ENCODE data around the gene KRT71. TPM values are rescaled to one million over a fixed set of nuclear protein-coding genes. Genes with fewer than 3 reads are reported as not detected.
A peak's percentile ranks its signal among the peaks of the same experiment; 100 is the strongest.

The KRT71 gene
- total RNA-seq, 1 donor from 2014 or later, result not detected

DNA sequence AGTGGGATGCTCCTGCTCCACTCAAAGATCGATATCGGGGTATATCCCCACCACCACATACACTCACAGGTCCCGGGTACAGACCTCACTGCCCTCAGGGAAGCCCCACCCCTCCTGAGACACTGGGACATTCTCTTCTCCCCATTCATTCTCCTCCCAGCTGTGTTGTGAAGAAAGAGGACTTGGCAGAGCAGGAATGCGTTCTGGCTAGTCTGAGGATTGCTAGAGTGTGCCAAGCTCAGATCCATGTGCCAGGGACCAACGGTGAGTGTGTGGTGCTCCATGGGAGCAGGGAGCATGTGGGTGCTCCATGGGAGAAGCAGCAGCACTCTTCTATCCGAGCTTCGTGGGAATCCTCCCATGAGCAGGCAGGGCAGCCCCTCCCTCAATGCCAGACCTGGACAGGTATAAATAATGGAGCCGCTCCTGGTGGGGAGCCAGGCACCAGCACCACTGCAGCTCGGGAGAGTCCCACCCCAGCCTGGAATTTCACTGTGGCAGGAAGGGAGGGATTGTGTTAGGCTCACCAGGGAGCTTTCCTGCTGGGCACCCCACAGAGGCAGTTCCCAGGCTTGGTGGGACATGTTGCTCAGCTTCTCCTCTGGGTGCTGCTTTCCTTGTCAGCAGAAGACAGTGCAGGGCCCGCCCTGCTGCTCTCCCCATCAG, 30.5 kb downstream of the KRT71 start:
- H3K36me3 Mint-ChIP-seq, result no peaks in the 10 kb centered on the region
- no peak overlapping the region for H3K4me3 Mint-ChIP-seq
- peak overlapping the region; percentile 53 for H3K27ac Mint-ChIP-seq
- TF ChIP-seq, protein P1, sequence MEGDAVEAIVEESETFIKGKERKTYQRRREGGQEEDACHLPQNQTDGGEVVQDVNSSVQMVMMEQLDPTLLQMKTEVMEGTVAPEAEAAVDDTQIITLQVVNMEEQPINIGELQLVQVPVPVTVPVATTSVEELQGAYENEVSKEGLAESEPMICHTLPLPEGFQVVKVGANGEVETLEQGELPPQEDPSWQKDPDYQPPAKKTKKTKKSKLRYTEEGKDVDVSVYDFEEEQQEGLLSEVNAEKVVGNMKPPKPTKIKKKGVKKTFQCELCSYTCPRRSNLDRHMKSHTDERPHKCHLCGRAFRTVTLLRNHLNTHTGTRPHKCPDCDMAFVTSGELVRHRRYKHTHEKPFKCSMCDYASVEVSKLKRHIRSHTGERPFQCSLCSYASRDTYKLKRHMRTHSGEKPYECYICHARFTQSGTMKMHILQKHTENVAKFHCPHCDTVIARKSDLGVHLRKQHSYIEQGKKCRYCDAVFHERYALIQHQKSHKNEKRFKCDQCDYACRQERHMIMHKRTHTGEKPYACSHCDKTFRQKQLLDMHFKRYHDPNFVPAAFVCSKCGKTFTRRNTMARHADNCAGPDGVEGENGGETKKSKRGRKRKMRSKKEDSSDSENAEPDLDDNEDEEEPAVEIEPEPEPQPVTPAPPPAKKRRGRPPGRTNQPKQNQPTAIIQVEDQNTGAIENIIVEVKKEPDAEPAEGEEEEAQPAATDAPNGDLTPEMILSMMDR (IDR thresholded peaks at IDR 0.05; ENCODE audit: unreplicated experiment), result no peak
- H3K27me3 Mint-ChIP-seq (ENCODE audit: low read depth), result peaks cover 13% of the 10 kb centered on the region
- peaks cover 32% of the 10 kb centered on the region for H3K4me1 Mint-ChIP-seq
- peak in 1 of 2 experiments; percentile 39 for DNase-seq (ENCODE audit: low spot score in 2 of 2, unreplicated experiment in 2 of 2)
- no peaks in the 10 kb centered on the region for H3K9me3 Mint-ChIP-seq

DNA sequence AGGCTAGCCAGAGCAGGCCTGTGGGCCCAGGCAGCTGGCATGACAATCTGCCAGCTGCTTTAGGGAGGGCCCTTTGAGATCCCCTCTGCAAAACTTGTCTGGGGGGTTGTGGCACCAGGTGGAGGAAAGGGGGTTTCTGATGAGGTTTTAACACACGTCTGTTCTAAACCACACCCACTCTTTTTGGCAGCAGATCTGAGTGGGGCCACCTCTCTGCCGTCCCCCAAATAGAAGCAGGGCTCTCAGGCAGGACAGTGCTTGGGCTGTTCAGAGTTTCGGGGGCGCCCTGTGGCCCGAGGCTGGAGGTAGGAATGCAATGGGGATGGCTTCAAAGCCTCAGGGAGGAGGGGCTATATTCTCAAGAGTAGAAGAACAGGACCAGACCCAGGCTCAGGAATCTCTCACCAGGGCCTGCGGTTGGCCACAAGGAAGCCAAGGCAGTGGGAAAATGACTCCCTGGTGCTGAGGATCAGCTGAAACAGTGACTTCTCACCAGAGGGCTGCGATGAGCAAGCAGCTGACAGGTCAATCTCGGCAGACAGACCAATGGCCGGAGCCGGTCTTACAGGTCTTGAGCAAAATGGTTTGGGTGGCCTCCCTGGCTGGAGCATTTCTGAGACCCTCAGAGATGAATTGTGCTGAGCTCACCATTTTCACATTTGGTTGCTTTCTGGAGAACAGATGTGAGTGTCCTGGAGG, 31.2 kb downstream of the KRT71 start:
- Mint-ChIP-seq H3K9me3 (no peaks in the 10 kb centered on the region), H3K27ac (peak overlapping the region; percentile 16), H3K4me3 (no peak overlapping the region), H3K27me3 (ENCODE audit: low read depth) (peaks cover 13% of the 10 kb centered on the region), H3K4me1 (peaks cover 32% of the 10 kb centered on the region), H3K36me3 (no peaks in the 10 kb centered on the region)
- DNase-seq (ENCODE audit: low spot score in 2 of 2, unreplicated experiment in 2 of 2), result no peak
- TF ChIP-seq, protein P1 (IDR thresholded peaks at IDR 0.05; ENCODE audit: unreplicated experiment), result no peak

GRCh38 chr12:52521175-52521567, 31.8 kb downstream of the KRT71 start:
- TF ChIP-seq, protein P1 (IDR thresholded peaks at IDR 0.05; ENCODE audit: unreplicated experiment), result no peak
- Mint-ChIP-seq H3K4me1 (peaks cover 32% of the 10 kb centered on the region), H3K4me3 (no peak overlapping the region), H3K27ac (peak overlapping the region; percentile 16), H3K9me3 (no peaks in the 10 kb centered on the region), H3K27me3 (ENCODE audit: low read depth) (peaks cover 13% of the 10 kb centered on the region), H3K36me3 (no peaks in the 10 kb centered on the region)
- no peak for DNase-seq (ENCODE audit: low spot score in 2 of 2, unreplicated experiment in 2 of 2)

GRCh38 chr12:52519826-52520662, 32.9 kb downstream of the KRT71 start, which contains the start of gene KRT5:
Gene KRT5 (minus strand): TSS chr12:52520394. CDS start chr12:52520296, 98 bp downstream.
- Mint-ChIP-seq H3K27me3 (ENCODE audit: low read depth) (peaks cover 17% of the 10 kb centered on the region), H3K4me3 (no peak within 1 kb of the TSS), H3K27ac (no peak within 1 kb of the TSS), H3K36me3 (no peaks in the 10 kb centered on the region), H3K9me3 (no peaks in the 10 kb centered on the region), H3K4me1 (peaks cover 29% of the 10 kb centered on the region)
- TF ChIP-seq, protein P1 (IDR thresholded peaks at IDR 0.05; ENCODE audit: unreplicated experiment), result no peak
- no peak for DNase-seq (ENCODE audit: low spot score in 2 of 2, unreplicated experiment in 2 of 2)

GRCh38 chr12:52519387-52519703, 33.6 kb downstream of the KRT71 start:
- no peaks in the 10 kb centered on the region for H3K36me3 Mint-ChIP-seq
- DNase-seq (ENCODE audit: low spot score in 2 of 2, unreplicated experiment in 2 of 2), result no peak
- no peak overlapping the region for H3K27ac Mint-ChIP-seq
- peaks cover 22% of the 10 kb centered on the region for H3K4me1 Mint-ChIP-seq
- no peaks in the 10 kb centered on the region for H3K9me3 Mint-ChIP-seq
- H3K4me3 Mint-ChIP-seq, result no peak overlapping the region
- H3K27me3 Mint-ChIP-seq (ENCODE audit: low read depth), result peaks cover 17% of the 10 kb centered on the region
- TF ChIP-seq, protein P1 (IDR thresholded peaks at IDR 0.05; ENCODE audit: unreplicated experiment), result no peak
